ENCODE data around the gene TSR2.
"Not testable (repeated sequence)": the region's sequence is repeated elsewhere in the genome, so short reads cannot be mapped to it uniquely, and the experiment has no call there.

The TSR2 gene

DNA sequence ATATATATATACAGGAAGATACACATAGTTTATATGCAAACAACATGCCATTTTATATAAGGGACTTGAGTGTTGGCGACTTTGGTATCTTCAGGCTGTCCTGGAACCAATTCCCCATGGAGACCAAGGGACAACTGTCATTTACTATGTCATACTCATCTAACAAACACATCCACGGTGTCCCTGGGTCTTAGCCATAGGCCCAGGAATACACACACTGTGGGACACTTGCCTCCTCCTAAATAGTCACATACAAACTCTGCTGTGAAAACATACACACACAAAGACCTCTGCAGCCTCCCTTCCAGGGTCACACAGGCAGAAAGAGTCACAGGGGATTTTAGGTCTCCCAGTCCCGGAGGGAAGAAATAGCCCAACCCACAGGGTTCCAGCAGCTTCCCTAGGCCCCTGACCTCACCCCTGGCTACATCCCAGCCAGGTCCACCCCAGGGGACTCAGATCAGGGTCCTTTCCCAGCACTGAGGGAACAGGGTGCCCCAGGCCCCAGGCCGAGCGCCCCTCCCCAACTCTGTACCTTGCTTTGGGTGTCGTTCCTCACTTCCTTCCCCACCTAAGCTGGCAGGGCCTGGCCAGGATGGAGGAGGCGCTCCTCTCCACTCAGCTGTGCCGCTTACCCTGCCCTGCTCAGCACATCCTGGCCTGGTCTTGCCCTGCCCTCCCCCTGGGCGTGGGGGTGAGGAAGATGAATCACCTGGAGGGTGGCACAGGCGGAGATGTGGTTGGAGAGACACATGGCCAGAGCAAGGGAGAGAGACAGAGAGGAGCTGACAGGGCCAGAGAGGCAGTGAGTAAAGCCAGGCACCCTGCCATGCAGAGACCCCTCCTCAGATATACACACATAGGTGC, 34.0 kb downstream of the TSR2 start:
- no peak for DNase-seq (ENCODE audit: low read depth in 4 of 4, low spot score in 1 of 4)

DNA sequence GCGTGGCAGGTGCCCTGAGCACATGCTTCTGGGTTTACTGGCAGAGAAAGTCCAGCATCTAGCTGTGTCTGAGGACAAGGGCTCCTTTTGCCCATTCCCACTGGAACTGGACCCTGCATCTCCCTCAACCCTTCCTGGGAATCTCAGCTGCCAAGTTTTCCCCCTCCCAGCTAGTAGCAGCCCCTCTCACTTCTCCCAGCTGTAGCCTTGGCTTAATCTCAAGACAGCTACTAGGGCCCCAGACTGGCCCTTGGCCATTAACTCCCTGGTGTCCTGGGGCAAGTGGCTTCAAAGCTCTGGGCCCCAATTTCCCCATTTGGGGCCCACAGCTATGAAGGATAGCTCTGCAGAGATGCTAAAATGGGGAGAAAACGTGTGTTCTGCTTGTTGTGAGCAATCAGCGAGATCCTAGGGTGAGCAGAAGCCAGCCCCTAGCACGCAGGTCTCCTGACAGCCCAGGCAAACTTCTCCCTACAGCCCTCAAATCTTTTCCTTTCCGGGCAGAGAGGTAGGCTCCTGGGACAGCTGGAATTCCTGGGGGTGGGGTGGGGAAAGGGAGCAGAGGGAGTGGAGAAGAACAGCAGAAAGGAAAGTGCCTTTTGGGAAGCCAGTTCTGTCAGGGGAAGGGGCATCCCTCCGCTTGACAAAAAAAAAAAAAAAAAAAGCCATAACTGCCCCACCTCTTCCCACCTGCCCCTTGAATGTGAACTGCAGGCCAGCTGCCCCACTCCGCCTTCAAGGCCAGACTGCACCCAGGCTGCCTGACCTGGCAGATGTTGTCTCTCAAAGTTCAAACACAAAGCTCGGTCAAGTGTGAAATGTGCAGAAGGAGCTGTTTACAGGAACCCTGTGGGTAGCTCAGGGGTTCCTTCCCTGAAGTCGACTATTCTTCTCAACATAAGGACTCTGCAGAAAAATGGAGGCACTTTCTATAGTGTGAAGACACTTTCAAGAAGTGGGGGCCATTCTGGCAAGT, 39.2 kb downstream of the TSR2 start:
- DNase-seq (ENCODE audit: low read depth in 4 of 4, low spot score in 1 of 4), result no peak

DNA sequence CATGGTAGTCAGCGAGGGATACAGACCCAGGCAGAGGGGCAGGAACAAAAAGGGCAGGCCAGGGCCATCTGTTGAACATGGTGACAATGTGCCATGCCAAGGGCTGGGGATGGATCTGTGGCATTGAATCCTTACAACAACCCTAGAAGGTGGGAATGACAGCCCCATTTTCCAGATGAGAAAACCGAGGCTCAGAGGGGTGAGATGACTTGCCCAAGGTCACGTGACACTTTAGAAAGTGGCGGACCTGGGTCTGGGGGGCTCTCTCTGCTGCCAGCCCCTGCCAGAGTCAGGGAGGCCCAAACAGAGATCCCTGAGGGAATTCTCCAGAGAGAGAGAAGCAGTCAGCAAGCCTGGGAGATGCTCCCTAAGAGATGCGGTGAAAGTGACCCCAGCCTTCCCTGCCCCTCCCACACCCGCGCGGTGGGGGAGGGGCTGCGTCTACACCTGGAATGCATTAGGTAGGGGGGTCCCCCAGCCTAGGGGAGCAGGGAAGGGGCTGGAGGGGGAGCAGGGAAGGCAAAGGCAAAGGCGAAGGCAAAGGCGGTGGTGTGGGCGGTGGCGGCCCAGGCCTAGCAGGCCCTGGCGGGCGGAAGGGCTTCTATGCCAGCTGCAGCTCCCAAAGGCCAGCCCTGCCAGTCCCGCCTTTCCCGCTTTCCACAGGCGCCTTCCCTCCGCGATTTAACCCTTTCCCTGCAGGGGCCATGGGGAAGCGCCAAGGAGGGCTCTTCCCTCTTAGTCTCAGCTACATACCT, 42.8 kb downstream of the TSR2 start:
- no peak for DNase-seq (ENCODE audit: low read depth in 4 of 4, low spot score in 1 of 4)

DNA sequence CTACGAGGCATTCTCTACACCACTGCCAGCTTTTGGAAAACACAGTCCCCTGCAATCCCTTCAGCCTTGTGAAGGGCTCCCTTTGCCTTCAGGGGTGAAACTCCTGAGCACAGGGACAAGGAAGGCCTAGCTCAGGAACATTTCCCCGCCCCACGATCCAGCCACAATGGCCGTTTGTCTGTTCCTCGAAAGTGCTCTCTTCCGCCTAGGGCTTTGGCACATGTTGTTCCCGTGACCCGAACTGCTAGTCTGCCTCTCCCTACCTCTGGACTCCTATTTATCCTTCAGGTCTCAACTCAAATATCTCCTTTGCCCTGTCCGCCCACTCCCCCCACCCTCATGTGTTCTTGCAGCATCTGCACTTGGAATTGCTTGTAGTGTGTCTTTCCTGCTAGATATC, 43.7 kb downstream of the TSR2 start:
- DNase-seq (ENCODE audit: low read depth in 4 of 4, low spot score in 1 of 4), result no peak

DNA sequence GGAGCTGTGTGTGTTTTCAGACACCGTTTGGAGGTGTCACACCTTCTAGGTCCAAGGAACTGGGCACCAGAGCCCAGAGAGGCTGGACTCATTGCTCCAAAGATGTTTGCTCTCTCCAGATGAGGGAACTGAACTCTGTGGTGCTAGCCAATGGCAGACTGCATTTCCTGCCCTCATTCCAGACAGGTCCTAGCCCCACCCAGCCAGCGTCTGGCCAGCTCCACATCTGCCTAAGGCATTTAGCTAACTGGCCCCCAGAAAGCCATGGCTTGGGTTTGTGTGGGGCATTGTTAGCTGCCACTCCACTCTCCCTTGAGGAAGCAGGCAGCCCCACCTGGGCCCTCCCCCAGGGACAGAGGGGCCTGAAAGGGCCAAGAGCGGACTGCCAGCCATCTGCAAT, 44.5 kb downstream of the TSR2 start:
- no peak for DNase-seq (ENCODE audit: low read depth in 4 of 4, low spot score in 1 of 4)

DNA sequence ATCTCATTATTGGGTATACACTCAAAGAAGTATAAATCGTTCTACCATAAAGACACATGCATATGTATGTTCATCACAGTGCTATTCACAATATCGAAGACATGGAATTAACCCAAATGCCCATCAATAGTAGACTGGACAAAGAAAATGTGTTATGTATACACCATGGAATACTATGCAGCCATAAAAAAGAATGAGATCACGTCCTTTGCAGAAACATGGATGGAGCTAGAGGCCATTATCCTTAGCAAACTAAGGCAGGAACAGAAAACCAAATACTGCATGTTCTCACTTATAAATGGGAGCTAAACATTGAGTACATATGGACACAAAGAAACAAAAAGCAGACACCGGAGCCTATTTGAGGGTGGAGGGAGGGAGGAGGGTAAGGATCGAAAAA, 49.6 kb downstream of the TSR2 start:
- not testable (repeated sequence) for DNase-seq (ENCODE audit: low read depth in 4 of 4, low spot score in 1 of 4)

DNA sequence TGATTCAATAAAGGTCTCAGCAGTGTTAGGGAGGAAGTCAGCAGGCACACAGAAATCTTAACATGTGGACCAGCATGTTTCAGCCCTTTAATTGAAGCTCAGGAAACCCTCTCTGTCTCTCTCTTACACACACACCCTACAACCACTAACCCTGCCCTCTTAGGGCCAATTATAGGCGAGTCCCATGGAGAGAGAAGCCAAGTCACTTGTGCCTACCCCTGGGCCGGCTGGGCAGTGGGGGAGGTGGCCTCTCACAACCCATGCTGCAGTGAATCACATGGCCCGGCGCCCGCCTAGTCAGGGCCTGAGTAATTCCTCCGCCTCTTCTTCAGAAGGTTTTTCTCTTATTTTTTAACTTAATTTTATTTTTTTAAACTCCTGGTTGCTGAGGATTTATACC, 52.1 kb downstream of the TSR2 start:
- no peak for DNase-seq (ENCODE audit: low read depth in 4 of 4, low spot score in 1 of 4)

DNA sequence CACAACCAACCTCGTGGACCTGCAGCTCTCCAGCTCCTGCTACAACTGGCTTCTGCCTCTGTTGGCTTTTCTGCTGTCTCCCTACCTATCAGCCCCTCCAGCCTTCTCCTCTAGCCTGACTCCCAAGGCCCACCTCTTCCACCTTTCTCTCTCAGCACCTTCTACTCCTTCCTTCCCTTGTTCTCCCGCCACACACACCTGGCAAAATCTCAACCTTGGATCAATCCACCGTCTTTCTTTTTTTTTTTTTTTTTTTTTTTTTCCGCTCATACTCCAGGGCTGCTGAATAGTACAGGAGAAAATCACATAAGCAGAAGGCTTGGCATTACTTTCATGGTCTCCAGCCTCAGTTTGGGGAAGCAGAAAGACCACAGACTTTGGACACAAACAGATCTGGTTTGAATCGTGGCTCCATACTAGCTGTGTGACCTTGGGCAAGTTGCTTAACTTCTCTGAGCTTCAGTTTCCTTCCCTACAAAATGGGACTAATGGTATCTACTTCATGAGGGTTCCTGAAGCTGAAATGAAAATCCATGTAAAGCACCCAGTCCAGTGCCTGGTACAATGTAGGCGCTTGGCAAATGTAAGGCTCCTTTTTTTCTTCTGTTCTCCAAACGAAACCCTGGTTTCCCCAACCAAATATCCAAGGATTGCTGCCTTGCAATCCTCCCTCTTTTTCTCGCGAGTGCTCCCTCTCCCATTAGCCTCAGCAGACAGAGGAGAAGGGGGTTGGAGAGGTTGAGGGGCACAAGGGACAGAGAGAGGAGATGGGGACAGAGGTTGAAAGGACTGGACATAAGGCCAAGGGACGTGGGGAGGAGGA, 54.2 kb downstream of the TSR2 start:
- no peak for DNase-seq (ENCODE audit: low read depth in 4 of 4, low spot score in 1 of 4)

Data from stimulated activated CD4-positive, alpha-beta T cell treated with anti-CD3 and anti-CD28 coated beads, Interleukin-1b, Interleukin-23, amount 100 ng/mL, for 24 hours (primary cell).